Measurements from ENCODE around the gene TAF3. TPM values are rescaled to one million over a fixed set of nuclear protein-coding genes. Genes with fewer than 3 reads are reported as not detected.

TAF3 gene
- polyA plus RNA-seq, 3 donors: 11.4 to 12.0 (median 11.5) TPM

Other genes with a start within 250 kb of the TAF3 start
- 10 to 100 TPM; 21.9 to 25.9 (median 24.2) TPM for gene ITIH5, start 151.5 kb upstream of the TAF3 start, polyA plus RNA-seq (ENCODE audit: insufficient read length in 3 of 3)
- gene ITIH2, start 115.2 kb upstream of the TAF3 start, polyA plus RNA-seq (ENCODE audit: insufficient read length in 3 of 3): under 1 TPM; 0.19 to 0.61 (median 0.42) TPM
- gene KIN, start 30.5 kb upstream of the TAF3 start, polyA plus RNA-seq (ENCODE audit: insufficient read length in 3 of 3): 10 to 100 TPM; 23.5 to 25.0 (median 23.6) TPM
- gene ATP5F1C, start 30.3 kb upstream of the TAF3 start, polyA plus RNA-seq (ENCODE audit: insufficient read length in 3 of 3): 100 to 1,000 TPM; 426 to 453 (median 442) TPM
- gene GATA3, start 236.2 kb downstream of the TAF3 start, polyA plus RNA-seq (ENCODE audit: insufficient read length in 3 of 3): 10 to 100 TPM; 76.3 to 84.9 (median 77.4) TPM

All from right renal cortex interstitium (tissue), 3 donors.